Fibroblast of mammary gland (primary cell): Measurements from ENCODE around the gene KLHDC9.

Source experiments
- DNase-seq: peaks from one replicate; pipeline ENCODE4 v3.0.0-alpha.2; 2010; ENCODE audit warnings: low read depth
- H3K4me3 ChIP-seq: 2 replicates; pipeline ENCODE4 v1.5.1; 2011; ENCODE audit warnings: low read depth, mild to moderate bottlenecking, low read length, moderate library complexity; ENCODE audit not compliant: control insufficient read depth
- TF ChIP-seq, protein P1 (sequence below): conservative IDR thresholded peaks from 2 replicates; pipeline ENCODE4 v1.5.1; 2011; ENCODE audit warnings: low read depth, low read length, inconsistent platforms; ENCODE audit not compliant: control insufficient read depth, insufficient read depth

Gene KLHDC9

DNA sequence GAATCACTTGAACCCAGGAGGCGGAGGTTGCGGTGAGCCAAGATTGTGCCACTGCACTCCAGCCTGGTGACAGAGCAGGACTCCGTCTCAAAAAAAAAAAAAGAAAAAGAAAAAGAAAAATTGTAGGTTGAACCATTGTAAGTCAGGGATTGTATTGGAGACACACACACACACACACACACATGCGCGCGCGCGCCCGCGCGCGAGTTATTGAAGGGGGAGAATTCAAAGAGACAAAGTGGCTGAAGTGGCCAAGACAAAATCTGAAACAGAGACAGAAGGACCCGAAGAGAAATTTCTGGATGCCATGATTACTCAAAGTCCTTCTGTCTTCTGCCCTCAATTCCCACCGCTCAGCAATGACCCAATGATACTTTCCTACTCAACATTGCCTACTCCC is 3.7 kb upstream of the KLHDC9 start:
- TF ChIP-seq, protein P1, sequence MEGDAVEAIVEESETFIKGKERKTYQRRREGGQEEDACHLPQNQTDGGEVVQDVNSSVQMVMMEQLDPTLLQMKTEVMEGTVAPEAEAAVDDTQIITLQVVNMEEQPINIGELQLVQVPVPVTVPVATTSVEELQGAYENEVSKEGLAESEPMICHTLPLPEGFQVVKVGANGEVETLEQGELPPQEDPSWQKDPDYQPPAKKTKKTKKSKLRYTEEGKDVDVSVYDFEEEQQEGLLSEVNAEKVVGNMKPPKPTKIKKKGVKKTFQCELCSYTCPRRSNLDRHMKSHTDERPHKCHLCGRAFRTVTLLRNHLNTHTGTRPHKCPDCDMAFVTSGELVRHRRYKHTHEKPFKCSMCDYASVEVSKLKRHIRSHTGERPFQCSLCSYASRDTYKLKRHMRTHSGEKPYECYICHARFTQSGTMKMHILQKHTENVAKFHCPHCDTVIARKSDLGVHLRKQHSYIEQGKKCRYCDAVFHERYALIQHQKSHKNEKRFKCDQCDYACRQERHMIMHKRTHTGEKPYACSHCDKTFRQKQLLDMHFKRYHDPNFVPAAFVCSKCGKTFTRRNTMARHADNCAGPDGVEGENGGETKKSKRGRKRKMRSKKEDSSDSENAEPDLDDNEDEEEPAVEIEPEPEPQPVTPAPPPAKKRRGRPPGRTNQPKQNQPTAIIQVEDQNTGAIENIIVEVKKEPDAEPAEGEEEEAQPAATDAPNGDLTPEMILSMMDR, result no peak
- no peak overlapping the region for H3K4me3 ChIP-seq

DNA sequence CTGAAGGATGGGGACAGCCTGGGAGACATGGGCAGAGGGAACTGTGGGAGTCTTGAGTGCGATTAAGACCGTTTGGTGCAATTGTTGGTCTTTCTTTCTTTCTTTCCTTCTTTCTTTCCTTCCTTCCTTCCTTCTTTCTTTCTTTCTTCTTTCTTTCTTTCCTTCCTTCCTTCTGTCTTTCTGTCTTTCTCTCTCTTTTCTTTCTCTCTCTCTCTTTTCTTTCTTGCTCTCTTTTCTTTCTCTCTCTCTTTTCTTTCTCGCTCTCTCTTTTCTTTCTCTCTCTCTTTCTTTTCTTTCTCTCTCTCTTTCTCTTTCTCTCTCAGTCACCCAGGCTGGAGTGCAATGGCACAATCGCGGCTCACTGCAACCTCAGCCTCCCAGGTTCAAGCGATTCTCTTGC is 2.9 kb upstream of the KLHDC9 start:
- no peak overlapping the region for H3K4me3 ChIP-seq
- TF ChIP-seq, protein P1, result no peak

More for the DNA sequence above, 3.7 kb upstream of the KLHDC9 start:
- DNase-seq, result no peak

DNA sequence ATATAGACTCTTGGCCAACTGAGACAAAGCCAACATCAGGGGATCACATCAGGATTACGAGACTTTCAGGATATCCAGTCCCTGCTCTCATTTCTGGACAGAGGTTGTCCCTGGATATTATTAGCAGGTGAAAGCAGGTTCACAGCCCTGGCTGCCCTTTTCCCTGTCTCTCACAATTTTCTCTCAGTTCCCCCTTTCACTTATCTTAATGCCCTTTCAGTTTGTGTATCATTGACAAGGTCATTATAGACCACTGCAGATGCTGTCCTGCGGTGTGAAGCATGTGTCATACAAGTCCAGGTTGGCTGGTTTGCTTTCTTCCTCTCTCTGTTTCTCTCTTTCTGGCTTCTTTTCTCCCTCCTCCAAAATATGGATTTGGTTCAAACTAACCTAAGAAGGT is 2.1 kb upstream of the KLHDC9 start:
- H3K4me3 ChIP-seq, result no peak overlapping the region
- DNase-seq, result no peak
- TF ChIP-seq, protein P1, result no peak

More for the DNA sequence above, 2.9 kb upstream of the KLHDC9 start:
- no peak for DNase-seq

DNA sequence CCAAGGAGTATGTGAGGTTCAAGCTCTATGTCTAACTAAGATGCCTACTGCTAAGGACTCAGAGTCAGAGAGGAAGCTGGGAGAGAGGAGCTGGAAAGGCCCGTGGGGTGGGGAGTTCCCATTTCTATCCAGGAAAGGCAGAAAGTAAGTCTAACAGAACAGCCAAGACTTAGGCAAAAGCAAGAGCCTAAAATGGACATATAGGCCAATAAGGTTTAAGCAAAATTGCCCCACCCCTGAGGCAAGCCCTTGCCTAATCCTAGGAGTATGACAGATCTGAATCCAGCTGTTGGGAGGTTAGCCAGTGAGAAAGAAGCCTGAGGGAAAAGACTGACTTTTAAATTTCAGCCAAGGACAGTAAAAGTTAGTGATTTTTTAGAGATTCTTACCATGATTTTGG is 1.6 kb upstream of the KLHDC9 start:
- TF ChIP-seq, protein P1, result no peak
- DNase-seq, result peak; percentile 88
- H3K4me3 ChIP-seq, result no peak overlapping the region

DNA sequence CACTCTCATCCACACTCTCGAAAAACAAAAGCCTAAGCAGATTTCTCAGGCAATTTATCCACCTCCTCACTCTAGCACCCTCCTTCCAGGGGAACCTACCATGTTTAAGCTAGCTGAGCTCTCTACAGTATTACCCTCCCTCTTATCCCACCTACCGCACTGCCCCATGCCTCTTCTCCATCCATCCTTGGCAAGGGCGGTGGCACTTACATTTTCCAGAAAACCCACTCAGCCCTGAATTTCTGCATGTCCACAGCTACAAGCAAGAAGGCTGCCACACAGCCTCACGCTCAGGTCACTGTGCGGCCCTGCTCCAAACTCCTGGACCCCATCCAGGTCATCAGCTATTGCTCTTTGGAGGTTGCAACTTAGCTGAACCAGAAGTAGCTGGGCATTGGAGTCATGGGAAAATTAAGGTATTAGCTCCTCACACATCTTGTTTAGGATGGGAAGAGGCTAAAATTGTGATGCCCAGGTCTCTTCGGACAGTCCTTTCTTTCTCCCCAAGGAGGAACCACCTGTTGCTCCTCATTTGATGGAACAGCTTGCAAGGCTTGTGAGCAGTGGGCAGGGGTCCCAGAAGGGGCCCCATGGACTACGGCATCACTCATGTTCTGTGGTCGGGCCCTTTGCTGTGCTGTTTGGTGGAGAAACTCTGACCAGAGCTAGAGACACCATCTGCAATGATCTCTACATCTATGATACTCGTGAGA is 1.1 kb downstream of the KLHDC9 start:
- DNase-seq, result no peak
- TF ChIP-seq, protein P1, result no peak
- no peak overlapping the region for H3K4me3 ChIP-seq

DNA sequence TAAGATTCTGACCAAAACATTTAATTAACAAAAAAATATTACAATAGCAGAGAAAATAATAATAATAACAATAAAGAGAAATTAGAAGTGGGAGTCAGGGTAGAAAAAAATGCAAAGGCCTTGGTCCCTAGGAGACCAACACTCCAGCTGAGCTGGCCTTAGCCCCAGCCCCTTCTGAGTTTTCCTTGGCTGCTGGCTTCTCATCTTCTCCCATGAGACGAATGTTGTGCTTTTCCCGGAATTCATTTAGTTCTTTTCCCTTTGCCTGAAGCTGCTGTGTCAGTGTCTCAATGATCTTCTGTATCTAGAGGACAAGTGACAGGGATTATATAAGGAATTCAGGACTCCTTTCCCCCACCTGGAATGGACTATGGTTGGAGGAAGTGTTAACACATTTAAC is 2.4 kb downstream of the KLHDC9 start:
- no peak for DNase-seq
- TF ChIP-seq, protein P1, result no peak
- H3K4me3 ChIP-seq, result no peak overlapping the region
